ENCODE results near the gene RHOBTB1.

DNA sequence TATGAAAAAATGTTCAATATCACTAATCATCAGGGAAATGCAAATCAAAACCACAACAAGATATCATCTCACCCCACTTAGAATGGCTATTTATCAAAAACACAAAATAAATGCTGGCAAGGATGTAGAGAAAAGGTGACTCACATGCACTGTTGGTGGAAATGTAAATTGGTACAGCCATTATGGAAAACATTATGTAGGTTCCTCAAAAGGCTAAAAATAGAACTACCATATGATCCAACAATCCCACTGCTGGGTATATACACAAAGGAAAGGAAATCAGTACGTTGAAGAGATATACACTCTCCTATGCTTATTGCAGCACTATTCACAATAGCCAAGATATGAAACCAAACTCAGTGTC lies 115.5 kb downstream of the RHOBTB1 start:
- TF ChIP-seq, protein P1, sequence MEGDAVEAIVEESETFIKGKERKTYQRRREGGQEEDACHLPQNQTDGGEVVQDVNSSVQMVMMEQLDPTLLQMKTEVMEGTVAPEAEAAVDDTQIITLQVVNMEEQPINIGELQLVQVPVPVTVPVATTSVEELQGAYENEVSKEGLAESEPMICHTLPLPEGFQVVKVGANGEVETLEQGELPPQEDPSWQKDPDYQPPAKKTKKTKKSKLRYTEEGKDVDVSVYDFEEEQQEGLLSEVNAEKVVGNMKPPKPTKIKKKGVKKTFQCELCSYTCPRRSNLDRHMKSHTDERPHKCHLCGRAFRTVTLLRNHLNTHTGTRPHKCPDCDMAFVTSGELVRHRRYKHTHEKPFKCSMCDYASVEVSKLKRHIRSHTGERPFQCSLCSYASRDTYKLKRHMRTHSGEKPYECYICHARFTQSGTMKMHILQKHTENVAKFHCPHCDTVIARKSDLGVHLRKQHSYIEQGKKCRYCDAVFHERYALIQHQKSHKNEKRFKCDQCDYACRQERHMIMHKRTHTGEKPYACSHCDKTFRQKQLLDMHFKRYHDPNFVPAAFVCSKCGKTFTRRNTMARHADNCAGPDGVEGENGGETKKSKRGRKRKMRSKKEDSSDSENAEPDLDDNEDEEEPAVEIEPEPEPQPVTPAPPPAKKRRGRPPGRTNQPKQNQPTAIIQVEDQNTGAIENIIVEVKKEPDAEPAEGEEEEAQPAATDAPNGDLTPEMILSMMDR (IDR thresholded peaks at IDR 0.05), result no peak
- TF ChIP-seq POLR2A (IDR thresholded peaks at IDR 0.05), result no peak
- no peak for TF ChIP-seq POLR2AphosphoS5 (IDR thresholded peaks at IDR 0.05)
- TF ChIP-seq EP300 (IDR thresholded peaks at IDR 0.05), result no peak

All from upper lobe of left lung (tissue), 4 donors.